BLaER1 (cell line): ENCODE data around the gene LIME1.

ENCODE experiments used
- H3K27ac ChIP-seq: shearing (Covaris generic); formaldehyde crosslinking; 2 replicates; pipeline ENCODE4 v1.8.1; 2022
- H3K27me3 ChIP-seq: shearing (Covaris generic); formaldehyde crosslinking; 2 replicates; pipeline ENCODE4 v1.8.1; 2022
- H3K36me3 ChIP-seq: shearing (Covaris generic); formaldehyde crosslinking; 2 replicates; pipeline ENCODE4 v1.8.1; 2022
- H3K4me1 ChIP-seq: shearing (Covaris generic); formaldehyde crosslinking; 2 replicates; pipeline ENCODE4 v1.8.1; 2022
- H3K4me2 ChIP-seq: shearing (Covaris generic); formaldehyde crosslinking; 2 replicates; pipeline ENCODE4 v1.8.1; 2022
- H3K4me3 ChIP-seq: shearing (Covaris generic); formaldehyde crosslinking; 2 replicates; pipeline ENCODE4 v1.8.1; 2022
- H3K9ac ChIP-seq: shearing (Covaris generic); formaldehyde crosslinking; 2 replicates; pipeline ENCODE4 v1.8.1; 2022
- H3K9me3 ChIP-seq: shearing (Covaris generic); formaldehyde crosslinking; 2 replicates; pipeline ENCODE4 v1.8.1; 2022
- H4K20me1 ChIP-seq: shearing (Covaris generic); formaldehyde crosslinking; 2 replicates; pipeline ENCODE4 v1.8.1; 2022
- Cebpa-rat ChIP-seq: shearing (Covaris generic); IDR thresholded peaks from 2 replicates; pipeline ENCODE4 v1.8.1; 2022

The LIME1 gene

DNA sequence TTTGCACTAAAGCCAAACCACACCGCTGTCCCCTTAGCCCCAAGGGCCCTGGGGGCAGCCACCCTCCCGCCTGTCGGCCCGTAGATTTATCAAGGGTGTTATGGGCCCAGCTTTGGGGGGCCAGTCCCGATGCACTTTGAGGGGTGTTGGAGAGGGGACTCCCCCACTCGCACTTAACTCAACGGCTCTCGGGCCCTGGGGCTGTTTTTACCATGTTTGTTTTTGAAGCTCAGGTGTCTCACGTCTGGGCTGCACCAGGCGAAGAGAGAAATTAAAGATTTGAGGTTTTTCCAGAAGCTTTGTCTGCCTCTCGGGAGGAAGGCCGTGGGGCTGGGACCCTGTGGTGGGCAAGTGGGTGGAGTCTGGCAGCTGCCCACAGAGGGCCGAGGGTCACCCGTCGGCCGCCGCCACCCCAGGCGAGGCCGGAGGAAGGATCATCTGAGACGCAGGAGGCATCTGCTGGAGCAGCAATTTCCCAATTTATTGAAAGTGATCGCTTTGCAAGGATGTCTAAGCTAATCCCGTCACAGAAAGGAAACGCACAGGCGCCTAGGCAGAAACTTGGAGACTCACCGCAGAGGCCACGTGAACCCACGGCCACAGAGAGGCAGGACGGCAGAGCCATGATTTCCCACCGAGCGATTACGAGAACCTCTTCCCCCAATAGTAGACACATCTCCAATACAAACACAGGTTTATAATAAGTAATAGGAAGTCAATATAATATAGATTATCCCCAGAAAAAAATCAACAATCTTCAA lies 6.9 kb downstream of the LIME1 start:
- H3K27ac ChIP-seq = no peak overlapping the region

DNA sequence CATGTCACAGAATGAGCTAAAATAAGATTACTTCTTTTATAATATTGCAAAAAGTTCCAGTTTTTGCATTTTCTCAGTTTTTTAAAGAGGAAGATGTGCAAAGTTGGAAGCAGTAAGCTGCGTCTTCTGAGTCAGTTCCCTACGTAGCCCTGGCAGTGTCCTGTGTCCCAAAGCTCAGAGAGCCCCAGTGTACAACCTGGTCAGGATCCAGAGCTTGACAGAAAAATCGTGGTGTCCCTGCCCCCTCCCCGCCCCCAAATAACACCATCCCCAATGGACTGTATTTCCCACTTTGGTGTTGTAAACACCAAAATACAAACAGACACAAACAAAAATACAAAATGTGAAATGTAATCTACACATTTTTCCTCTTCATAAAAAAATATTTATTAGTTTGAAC lies 7.7 kb downstream of the LIME1 start:
- peaks cover 12% of the 10 kb centered on the region for H4K20me1 ChIP-seq
- H3K4me2 ChIP-seq = no peak overlapping the region
- H3K4me1 ChIP-seq = peaks cover 55% of the 10 kb centered on the region
- TF ChIP-seq Cebpa-rat = no peak
- no peak overlapping the region for H3K27ac ChIP-seq
- no peak overlapping the region for H3K9ac ChIP-seq
- no peaks in the 10 kb centered on the region for H3K9me3 ChIP-seq
- H3K36me3 ChIP-seq = peaks cover 24% of the 10 kb centered on the region
- H3K27me3 ChIP-seq = no peaks in the 10 kb centered on the region
- H3K4me3 ChIP-seq = no peak overlapping the region

More for the DNA sequence above, 6.9 kb downstream of the LIME1 start:
- no peaks in the 10 kb centered on the region for H3K9me3 ChIP-seq
- H3K4me1 ChIP-seq = peaks cover 55% of the 10 kb centered on the region
- H3K4me3 ChIP-seq = no peak overlapping the region
- H4K20me1 ChIP-seq = peaks cover 20% of the 10 kb centered on the region
- no peak overlapping the region for H3K9ac ChIP-seq
- H3K27me3 ChIP-seq = no peaks in the 10 kb centered on the region
- peaks cover 24% of the 10 kb centered on the region for H3K36me3 ChIP-seq
- no peak for TF ChIP-seq Cebpa-rat
- H3K4me2 ChIP-seq = no peak overlapping the region

DNA sequence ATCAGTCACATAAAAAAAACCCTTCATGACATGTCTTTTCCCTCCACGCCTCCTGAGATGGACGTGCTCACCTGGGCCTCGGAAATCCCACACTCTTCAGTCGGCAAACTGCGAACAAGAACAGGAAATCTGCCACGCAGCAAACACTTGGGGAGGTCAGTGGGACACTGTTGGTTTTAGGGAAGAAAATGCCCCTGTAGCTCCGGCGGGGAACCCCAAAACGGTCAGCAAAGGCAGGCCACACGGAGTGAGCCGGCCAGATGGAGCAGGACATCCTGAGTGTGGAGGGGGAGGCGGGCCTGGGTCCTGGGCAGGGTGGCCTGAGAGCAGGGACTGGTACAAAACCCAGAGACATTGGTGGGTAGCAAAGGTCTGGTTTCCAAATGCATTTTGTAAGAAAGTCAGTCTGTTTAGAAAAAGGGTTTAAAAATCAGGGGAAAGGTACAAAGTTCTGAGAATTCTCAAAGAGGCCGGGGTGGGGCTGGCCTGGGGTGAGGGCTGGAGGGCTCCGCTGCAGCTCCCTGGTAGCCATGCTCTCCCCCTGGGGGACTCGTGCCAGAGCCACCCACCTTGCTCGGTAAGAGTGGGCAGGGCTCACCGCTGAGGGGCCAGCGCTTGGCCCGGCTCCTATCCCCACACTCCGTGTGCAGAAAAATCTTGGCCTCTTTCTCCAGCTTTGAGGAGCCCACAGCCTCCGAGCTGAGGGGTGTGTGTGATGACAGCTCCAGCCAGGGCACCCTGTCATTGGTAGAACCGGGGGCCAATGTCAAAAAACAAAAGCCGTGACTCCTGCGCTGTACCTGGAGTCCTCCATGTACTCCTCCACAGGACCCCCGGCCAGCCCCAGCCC lies 8.3 kb downstream of the LIME1 start:
- H3K9ac ChIP-seq = 0 out of 2 replicates have a peak overlapping the region, but pooled peaks have one; percentile 8
- no peak overlapping the region for H3K27ac ChIP-seq
- H3K4me3 ChIP-seq = no peak overlapping the region
- H3K4me1 ChIP-seq = peaks cover 60% of the 10 kb centered on the region
- peaks cover 24% of the 10 kb centered on the region for H3K36me3 ChIP-seq
- H3K27me3 ChIP-seq = no peaks in the 10 kb centered on the region
- H4K20me1 ChIP-seq = 0 out of 2 replicates have a peak, but pooled peaks cover 11% of the 10 kb centered on the region
- H3K4me2 ChIP-seq = no peak overlapping the region
- no peaks in the 10 kb centered on the region for H3K9me3 ChIP-seq
- TF ChIP-seq Cebpa-rat = no peak

DNA sequence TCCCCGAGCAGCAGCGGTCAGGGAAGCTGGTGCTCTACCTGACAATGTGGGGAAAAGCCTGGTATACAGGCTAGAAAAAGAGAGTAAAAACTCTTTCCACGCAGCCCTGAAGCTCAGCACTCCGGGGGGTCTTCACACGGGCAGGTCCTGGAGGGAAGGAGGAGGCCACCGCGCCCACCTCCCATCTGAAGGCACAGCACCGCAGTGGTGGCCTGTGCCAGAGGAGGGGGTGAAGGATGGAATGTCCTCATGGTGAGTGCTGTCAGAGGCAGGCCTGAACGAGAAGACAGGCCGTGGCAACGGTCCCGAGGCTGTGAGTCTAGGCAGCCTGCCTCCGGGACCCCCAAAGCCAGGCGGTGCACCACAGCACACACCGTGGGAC lies 9.0 kb downstream of the LIME1 start:
- H4K20me1 ChIP-seq = 0 out of 2 replicates have a peak, but pooled peaks cover 10% of the 10 kb centered on the region
- H3K36me3 ChIP-seq = peaks cover 24% of the 10 kb centered on the region
- H3K9ac ChIP-seq = no peak overlapping the region
- no peak overlapping the region for H3K4me2 ChIP-seq
- H3K4me1 ChIP-seq = peaks cover 64% of the 10 kb centered on the region
- no peaks in the 10 kb centered on the region for H3K9me3 ChIP-seq
- no peak overlapping the region for H3K4me3 ChIP-seq
- H3K27ac ChIP-seq = no peak overlapping the region
- no peaks in the 10 kb centered on the region for H3K27me3 ChIP-seq
- no peak for TF ChIP-seq Cebpa-rat

DNA sequence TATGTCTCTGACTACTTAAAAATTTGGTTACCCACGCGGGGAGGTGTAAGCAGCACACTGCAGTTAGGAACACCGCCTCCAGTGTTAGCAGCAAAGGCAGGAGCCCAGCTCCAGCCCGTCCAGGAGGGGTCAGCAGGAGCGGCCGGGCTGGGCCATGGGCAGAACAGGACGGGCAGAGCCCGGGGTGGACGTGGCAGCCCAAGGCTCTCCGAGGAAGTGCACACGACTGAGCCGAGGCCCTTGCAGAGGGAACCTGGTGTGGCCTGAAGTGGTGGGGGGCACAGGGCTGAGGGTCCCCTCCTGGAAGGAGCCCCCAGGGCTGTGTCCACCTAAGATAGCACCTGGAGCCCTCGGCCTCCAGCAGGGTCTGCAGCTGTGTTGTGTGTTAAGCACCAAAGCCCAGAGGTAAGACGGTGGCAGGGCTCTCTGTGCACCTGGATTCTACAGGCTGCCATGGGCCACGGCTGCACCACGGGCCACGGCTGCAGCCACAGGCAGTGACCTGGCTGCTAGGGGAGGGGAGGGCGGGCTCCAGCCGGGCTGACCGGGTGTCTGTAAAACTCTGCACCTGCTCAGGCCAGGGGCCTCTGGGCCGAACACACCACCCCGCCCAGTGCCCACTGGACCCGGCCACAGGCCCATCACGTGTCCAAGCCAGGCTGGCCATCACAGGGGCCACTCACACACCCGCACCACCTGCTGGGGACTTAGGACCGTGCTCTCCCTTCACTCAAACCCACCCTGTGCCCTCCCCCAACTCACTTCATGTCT lies 9.7 kb downstream of the LIME1 start:
- 0 out of 2 replicates have a peak overlapping the region, but pooled peaks have one; percentile 15 for H3K9ac ChIP-seq
- no peaks in the 10 kb centered on the region for H3K9me3 ChIP-seq
- 0 out of 2 replicates have a peak overlapping the region, but pooled peaks have one; percentile 35 for H3K27ac ChIP-seq
- H3K27me3 ChIP-seq = no peaks in the 10 kb centered on the region
- H4K20me1 ChIP-seq = 0 out of 2 replicates have a peak, but pooled peaks cover 2% of the 10 kb centered on the region
- no peak for TF ChIP-seq Cebpa-rat
- peak overlapping the region; percentile 69 for H3K4me2 ChIP-seq
- H3K4me1 ChIP-seq = peaks cover 64% of the 10 kb centered on the region
- peaks cover 24% of the 10 kb centered on the region for H3K36me3 ChIP-seq
- H3K4me3 ChIP-seq = no peak overlapping the region

DNA sequence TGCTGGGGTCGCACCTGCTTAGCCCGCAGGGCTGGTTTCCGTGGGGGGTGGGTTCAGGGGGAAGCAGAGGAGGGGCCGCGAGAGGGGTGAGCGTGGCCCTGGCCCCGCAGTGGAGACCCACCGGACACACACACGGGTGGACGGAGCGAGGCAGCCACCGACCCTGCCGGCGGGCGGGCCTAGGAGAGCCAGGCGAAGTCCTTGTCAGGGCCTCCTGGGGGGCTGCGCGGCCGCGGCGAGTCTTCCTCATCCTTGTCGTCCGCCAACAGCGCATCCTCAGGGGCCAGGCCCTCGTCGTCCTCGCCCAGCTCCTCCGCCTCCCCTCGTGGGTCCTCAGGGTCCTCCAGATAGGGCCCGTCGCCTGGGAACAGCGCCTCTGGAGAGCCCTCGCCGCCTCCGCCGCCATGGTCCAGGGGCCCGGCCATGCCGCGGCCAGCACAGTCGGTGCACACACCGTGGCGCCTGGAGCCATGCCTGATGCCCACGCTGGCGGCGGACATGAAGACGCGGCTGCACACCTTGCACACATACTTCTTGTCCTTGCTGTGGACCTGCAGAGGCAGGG lies 10.4 kb downstream of the LIME1 start:
- 0 out of 2 replicates have a peak overlapping the region, but pooled peaks have one; percentile 35 for H3K27ac ChIP-seq
- H3K9me3 ChIP-seq = no peaks in the 10 kb centered on the region
- 0 out of 2 replicates have a peak overlapping the region, but pooled peaks have one; percentile 15 for H3K9ac ChIP-seq
- H3K4me2 ChIP-seq = peak overlapping the region; percentile 69
- H3K36me3 ChIP-seq = peaks cover 17% of the 10 kb centered on the region
- peaks cover 60% of the 10 kb centered on the region for H3K4me1 ChIP-seq
- no peak for TF ChIP-seq Cebpa-rat
- H3K4me3 ChIP-seq = no peak overlapping the region
- H4K20me1 ChIP-seq = no peaks in the 10 kb centered on the region
- H3K27me3 ChIP-seq = no peaks in the 10 kb centered on the region

DNA sequence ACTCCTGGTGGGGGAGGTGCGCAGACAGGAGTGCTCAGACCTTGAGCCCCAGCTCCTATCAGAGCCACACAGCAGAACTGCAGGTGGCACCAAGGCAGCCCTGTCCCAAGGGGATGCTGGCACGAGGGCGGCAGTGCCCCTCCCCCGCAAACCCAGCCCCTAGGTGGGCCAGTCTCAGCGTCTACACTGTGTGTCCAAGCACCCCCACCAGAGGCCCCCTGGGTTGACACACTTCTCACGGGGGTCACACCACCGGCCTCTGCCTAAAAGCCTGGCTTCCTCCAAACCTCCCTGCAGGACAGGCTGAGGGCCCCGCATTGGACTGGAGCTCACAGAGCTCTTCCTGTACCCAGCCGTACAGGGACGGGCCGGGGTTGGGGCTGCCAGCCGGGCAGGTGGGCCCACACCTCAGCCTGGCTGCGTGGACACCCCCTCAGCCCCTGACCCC lies 11.2 kb downstream of the LIME1 start:
- Histone ChIP-seq H3K4me1 (peaks cover 60% of the 10 kb centered on the region), H3K36me3 (peaks cover 10% of the 10 kb centered on the region), H4K20me1 (no peaks in the 10 kb centered on the region), H3K9ac (no peak overlapping the region), H3K4me3 (no peak overlapping the region), H3K27me3 (no peaks in the 10 kb centered on the region), H3K9me3 (no peaks in the 10 kb centered on the region), H3K4me2 (peak overlapping the region; percentile 75), H3K27ac (peak overlapping the region; percentile 68)
- TF ChIP-seq Cebpa-rat = no peak

DNA sequence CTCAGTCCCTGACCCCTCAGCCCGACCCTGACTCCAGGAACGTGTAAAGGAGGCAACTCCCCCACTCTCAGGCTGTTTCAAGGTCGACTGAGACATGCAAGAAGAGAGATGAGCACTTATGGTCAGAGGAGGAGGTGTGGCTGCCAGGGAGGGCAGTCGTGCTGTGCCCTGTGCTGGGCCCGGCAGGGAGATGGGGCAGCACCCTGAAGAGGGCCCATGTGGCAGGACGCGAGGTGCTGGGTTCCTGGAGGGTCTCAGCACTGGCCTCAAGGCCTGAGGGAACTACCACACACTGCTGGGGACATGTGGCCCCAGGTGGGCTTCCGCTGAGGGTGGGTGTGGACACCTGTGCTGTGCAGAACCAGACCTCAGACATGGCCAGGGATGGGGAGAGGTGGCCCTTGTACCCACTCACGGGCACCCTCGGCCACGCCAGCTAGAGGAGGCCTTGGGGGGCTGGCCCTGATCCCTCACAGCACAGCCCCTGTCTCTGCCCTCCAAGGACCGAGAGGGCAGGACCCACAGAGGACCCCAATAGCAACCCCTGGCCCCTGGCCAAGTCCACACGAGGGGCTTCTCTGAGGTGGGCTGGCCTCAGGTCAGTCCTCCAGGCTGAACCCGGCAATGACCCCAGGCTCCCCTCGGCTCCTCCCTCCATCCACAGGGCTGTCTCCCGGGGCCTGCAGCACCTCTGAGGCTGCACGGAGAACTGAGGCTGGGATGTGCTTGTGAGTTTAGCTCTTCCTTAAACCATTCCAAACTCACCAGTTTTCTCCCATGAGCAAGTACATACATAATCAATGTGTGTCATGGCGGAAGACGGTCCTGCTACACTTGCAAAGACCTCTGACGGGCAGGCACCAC lies 11.8 kb downstream of the LIME1 start:
- H3K27me3 ChIP-seq = no peaks in the 10 kb centered on the region
- H3K4me1 ChIP-seq = peaks cover 65% of the 10 kb centered on the region
- H3K4me3 ChIP-seq = no peak overlapping the region
- peak overlapping the region; percentile 68 for H3K27ac ChIP-seq
- H3K9me3 ChIP-seq = no peaks in the 10 kb centered on the region
- H4K20me1 ChIP-seq = no peaks in the 10 kb centered on the region
- H3K4me2 ChIP-seq = peak overlapping the region; percentile 75
- H3K36me3 ChIP-seq = peaks cover 4% of the 10 kb centered on the region
- no peak for TF ChIP-seq Cebpa-rat
- H3K9ac ChIP-seq = no peak overlapping the region
